LHCN-M2 (cell line): ENCODE results near the gene NAA60. TPM values are rescaled to one million over a fixed set of nuclear protein-coding genes. Genes with fewer than 3 reads are reported as not detected.

Source experiments
- DNase-seq: peaks from one replicate; pipeline ENCODE4 v3.0.0-alpha.2; 2012; ENCODE audit warnings: low read depth
- polyA plus RNA-seq: library from polyadenylated mRNA; unstranded; fragments of >200 nt; gene quantifications from one replicate; pipeline ENCODE4 v1.2.1, GENCODE V29; 2012; ENCODE audit warnings: missing spikeins
- total RNA-seq: library from RNA; depleted of rRNA; stranded (reverse); fragments of >200 nt; gene quantifications from 2 replicates; pipeline ENCODE4 v1.2.3, GENCODE V29; 2014; rRNA removed

The NAA60 gene
- 10.5 and 50.2 TPM in 2 replicates for total RNA-seq
- polyA plus RNA-seq: 31.4 TPM

DNA sequence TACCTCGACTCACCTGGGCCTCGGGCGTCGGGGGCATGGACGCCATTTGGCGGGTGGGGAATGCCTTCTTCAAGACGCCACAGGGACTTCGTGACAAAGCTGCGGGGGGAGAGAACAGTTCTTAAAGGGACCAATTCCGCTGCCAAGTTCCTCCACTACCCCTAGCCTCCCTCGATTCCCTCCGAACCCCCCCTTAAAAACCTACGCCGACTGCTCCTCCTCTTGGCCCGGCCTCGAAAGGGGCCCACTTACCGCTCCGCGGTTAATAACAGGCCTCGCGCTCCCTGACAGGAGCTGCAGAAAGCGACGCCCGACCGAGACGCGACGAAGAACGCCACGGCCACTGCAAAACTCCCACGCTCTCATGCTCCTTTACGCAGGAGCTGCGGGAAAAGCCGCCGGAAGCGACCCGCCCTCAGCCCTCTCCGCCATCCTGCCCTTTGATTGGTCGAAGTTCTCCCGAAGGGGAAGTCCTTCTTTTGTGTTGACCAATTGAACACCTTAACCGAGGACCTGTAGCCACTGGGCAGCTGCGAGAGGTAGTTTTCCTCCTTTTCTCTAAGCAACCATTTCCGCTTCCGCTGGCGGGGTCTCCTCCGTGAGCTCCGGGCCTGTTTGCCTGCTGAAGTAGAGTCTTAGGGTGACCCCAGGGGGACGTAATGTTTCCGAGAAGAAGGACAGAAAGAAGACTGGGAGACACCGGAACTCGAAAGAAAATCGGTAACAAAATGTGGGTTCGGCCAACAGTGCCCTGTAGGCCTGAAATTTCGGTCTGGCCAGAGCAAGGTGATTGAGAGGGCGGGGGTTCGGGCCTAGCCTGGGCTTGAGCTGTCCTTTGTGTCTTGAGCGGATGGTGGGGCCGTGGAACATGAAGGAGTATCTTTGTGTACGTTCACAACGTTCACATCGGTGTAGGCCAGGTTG, at the start of gene NAA60, which contains the start of gene ZNF597:
Gene NAA60, plus strand, starts transcription at position 573 of the 924 bp plus-strand sequence. CDS start 32,548 bp downstream, outside the sequence.
Gene ZNF597, minus strand, starts transcription at position 397 of the 924 bp plus-strand sequence. Its CDS starts 351 bp downstream, at position 46.
- DNase-seq: peak; percentile 91

DNA sequence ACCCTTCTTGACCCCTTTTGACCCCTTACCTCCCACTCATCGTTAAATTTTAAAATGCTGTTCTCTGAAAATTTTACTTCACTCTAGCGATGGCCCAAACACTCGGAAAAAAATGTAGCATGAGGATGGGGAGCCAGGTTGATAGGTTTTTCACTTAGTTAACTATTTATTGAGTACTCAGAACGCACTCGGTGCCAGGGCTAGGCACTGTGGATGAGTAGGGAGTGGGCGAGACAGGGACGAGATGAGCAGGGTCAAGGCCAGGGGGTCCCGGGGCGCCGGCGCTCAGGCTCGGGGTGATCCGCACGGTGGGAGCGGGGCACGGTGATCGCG, 43.1 kb upstream of the NAA60 start:
- DNase-seq: no peak

DNA sequence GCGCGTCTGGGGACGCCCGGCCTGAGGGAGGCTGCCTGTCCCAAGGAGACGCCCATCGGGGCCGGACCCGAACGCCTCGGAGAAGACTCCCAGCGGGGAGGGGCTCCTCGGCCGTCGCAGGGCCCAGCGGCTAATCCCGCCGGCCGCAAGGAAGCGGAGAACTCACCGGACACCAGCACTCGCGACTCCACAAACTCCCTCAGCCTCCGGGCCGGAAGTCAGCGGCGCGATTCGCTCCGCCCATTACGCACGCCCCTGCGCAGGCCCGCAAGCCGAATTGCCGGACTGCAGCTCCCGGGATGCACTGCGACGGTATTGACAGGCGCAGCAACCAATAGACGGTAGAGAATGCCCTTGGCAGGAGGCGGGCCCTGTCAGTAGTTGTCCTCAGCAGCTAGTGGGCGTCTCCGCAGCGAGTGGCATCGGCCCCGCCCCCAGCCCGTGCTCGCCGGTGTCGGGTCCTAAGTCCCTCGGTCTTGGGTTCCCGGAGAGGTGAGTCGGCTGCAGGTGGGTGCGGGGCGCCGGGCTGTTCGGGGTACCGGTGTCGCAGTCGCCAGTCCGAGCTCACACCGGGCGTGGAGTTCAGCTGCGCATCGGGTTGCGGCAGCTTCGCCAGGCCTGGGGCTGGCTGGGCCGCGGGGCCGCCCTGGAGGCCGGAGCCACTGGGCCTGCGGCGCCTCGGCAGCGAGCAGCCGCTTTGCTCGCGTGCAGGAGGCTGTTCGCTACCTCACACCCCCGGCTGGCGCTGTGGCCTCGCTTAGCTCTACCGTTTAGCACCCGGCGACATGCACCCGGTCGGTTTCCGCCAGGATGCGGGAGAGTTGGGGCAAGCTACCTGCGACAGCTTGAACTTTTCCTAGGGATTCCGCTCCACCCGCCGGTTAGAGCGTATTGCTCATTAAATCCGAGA, 42.4 kb upstream of the NAA60 start, which contains the start of the genes ZNF174 and ZSCAN32:
Gene ZNF174, plus strand, starts transcription at position 437 of the 910 bp plus-strand sequence. CDS start 790 bp downstream, outside the sequence.
Gene ZSCAN32, minus strand, starts transcription at position 226 of the 910 bp plus-strand sequence. CDS start 3,447 bp downstream, outside the sequence.
- peak; percentile 99 for DNase-seq

DNA sequence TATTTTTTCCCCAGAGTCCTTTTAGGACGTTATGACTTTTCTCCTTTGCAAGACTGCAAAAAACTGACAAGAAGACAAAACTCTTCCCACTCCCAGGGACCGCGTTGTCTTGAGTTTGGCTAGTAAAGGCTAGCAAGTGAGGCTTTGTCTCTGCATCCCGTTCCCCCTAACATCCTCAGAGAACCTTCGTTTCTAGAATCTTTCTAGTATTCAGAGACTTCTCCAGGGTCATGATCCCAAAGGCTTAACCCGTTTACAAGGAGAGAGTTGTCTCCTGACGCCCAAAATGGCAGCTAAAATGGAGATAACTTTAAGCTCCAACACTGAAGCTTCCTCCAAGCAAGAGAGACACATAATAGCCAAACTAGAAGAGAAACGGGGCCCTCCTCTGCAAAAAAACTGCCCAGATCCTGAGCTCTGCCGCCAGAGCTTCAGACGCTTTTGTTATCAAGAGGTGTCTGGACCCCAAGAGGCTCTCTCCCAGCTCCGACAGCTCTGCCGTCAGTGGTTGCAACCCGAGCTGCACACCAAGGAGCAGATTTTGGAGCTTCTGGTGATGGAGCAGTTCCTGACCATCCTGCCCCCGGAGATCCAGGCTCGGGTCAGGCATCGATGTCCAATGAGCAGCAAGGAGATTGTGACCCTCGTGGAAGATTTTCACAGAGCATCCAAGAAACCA, 41.6 kb upstream of the NAA60 start:
- peak; percentile 15 for DNase-seq

DNA sequence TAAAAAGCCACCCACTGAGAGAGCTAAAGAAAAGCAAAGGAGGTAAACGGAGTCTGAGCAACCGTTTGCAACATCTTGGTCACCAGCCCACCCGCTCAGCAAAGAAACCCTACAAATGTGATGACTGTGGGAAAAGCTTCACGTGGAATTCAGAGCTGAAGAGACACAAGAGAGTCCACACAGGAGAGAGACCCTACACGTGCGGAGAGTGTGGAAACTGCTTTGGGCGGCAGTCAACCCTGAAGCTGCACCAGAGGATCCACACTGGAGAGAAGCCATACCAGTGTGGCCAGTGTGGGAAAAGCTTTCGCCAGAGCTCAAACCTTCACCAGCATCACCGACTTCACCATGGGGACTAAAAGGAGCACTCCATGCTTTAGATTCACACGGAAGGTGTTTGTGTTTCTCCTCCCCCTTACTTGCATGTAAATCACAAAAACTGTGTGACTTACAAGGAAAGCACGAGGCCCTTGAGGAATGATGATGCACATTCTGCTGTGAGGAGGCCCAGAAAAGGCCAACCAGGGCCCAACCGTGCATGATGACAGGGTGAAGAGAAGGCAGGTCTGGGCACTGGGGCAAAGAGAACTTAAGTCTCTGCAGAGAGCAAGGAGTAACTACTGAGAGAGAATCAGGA, 34.8 kb upstream of the NAA60 start:
- no peak for DNase-seq

DNA sequence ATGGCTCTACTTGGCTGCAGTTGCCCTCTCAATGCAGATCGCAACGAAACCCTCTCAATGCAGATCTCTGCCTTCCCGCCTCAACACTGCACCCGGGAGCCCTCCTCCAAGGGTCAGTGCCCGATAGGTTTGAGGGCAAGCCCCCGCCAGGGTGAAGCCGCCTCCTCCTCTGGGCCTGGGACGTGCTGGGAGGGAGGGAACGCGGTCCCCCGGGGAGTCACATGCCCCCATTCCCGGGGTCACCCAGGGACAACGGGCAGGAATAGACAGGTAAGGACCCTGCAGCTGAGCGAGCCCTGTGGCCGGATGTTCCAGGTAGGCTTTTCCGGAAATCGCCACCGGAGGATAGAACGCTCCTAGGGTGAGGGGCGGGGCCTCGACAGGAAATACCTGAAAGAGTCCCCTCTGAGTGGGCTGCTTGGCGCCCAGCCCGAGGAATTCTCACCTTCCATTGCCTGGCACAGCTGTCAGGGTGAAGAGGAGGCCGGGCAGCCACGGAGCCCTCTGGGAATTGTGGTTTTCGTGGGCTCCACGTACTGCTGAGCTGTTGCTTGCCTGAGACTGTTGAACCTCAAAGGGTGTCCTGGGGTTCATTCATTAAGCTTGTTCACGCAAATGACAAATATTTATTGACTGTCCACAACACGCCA, 29.6 kb upstream of the NAA60 start:
- peak; percentile 36 for DNase-seq

DNA sequence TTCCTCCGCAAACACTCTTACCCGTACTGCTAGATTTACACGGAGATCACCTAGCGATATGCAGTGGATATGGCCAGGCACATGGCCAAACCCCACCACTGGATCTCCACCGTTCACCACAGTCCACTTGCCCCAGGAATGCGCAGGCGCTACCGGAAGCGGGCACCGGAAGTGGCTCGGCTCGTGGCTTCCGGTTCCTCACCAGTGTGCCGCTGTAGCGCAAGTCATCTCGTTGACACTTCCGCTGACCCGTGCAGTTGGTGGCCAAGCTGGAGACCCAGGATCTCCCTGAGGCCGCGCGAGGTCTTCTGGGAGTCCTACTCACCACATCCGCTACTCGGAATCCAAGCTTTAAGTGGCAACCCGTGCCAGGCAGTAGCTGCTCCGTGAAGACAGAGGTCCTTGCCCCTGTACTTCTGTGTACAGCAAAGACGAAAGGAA, 11.7 kb upstream of the NAA60 start:
- DNase-seq: no peak

DNA sequence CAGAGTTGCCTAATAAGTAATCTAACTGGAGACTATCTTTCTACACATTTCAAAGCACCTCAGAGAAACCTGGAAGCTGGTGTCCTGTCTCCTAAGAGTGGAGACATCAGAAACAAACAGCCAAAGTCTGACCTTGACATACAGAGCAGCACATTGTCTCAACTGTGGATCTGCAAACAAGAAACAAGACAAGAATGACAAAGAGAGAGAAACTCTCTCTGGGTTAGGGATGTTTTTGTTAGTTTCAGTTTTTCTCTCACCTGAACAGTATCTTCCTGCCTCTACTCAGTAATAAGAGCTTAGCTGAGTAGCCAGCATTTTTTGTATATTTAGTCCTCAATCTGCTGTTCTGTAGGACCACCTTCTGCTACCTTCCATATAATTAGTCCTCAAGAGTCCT, 9.1 kb upstream of the NAA60 start:
- no peak for DNase-seq

DNA sequence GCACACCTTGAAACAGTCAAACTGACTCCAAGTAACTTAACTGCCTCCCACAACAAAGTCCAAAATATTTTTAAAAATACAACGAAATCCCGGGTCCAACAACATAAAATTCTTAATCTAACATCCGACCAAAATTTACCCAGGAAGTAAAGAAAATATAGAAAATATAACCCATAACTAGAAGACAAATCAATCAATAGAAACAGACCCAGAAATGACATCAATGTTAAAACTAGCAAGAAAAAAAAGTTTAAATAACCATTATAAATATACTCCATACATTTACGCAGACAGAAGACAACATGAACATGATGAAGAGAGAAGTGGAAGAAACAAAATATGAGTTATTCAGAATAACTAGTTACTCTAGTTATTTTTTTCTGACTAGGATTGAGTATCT, 3.8 kb upstream of the NAA60 start:
- no peak for DNase-seq

DNA sequence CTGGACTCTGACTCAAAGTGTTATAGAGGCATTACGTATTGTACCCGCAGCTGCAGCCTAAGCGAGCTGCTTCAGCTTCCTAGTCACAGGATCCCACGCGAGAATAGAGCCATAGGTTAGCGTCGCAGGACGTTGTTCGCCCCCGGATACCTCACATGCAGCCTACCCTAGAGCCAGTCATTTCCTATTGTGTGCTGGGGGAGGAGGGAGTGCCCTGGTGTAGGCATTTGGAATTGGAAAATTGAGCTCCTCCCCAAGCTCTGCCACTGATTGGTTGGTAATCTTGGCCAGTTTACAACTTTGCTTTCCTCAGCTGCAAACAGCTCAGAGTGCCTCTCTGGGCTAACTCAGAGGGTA, 530 bp downstream of the NAA60 start:
- peak; percentile 64 for DNase-seq

DNA sequence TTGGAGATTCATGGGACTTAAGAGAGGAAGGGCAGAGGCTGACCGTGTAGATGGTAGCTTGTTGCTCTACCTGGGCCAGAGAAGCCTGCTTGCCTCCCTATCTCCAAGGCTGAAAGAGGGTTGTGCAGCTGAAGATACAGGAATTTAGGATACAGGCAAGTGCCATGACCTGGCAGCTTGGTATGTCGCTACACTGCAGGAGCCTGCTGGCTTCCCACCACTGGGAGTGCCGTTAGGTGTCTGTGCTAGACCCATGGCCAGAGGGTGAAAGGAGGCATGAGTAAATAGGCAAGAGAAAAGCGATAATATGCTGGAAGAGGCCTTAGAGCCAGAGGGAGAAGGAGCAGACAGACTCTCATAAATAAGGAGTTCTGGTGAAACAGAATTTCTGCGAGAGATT, 10.6 kb downstream of the NAA60 start:
- DNase-seq: no peak

DNA sequence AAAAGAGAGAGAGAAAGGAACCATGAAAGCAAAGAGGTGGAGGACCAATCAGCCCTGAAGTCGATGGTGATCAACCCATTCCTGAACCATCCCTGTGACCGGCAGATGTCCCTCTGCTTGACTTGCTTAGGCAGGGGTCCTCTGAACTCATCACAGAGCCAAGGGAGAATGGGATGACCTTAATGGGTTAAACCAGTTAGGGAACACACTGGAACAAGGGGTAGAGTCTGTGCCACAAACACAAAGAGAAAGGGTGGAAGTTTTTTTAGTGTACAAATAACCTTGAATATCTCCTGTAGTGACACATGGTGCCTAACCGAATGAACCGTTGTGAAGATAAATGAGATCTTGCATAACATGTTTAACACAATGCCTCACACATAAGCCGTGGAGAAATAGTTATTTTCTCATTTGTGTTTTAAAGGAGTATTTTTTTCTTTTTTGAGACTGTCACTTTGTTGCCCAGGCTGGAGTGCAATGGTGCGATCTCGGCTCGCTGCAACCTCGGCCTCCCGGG, 11.2 kb downstream of the NAA60 start:
- DNase-seq: no peak

DNA sequence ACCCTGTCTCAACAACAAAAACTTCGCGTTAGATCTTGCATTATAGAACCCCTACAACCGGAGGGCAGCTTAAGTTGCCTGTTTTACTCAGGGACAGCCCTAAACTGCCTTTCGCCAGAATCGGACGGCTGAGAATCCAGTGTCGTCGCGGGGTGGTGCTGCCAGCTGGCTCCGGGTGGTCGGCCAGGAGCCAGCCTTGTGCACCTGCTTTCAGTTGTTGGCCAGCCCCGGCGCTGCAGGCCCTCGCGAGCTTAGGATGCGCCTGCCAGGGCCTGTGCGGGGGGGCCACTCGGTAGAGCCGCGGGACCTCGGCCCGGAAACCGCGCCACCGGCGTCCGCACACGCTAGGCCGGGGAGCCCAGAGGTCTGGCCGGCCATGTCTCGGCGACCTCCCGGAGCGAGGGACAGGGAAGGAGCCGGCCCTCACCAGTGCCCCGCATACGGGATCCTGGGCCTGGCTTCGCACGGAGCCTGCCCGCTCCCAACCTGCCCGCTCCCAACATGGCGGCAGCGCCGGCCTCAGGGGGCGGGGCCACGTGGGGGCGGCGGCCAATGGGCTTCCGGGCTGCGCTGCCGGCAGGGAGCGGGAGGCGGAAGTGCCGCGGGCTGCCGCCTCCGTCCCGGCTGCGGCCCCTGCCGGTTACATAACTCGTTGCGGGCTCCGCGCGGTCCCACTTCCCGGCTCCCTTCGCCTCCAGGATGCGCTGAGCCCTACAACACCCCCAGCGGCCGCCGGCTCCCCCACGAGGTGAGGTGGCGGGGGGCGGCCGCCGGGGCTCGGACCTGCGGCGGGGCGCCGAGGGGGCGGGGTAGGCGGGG, 14.2 kb downstream of the NAA60 start:
- DNase-seq: peak; percentile 87

DNA sequence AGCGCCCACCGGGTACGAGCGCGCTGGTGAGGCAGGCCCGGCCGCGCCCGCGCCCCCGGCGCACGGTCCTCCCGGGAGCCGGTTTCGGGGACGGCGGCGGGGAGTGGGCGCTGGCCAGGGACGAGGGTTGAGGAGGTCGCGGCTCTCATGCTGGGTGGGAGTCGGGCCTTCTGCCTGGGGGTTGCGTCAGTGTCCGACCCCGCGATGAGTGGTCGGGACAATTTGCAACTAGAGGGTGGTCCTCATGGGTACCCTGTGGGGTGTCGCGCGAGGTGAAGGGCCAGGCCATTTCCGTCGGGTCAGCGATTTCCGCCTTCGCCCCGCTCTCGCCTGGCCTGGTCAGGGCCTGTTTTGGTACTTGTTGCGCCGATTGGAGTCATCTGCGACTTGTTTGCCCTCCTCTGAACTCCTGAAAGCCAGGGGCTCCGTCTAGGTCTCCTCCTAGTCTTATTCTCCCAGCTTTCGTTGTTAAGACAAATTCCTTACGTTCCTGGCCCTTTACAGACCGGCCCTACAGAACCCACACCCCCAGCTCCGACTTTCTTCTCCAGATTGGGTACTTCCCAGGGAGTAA, 14.9 kb downstream of the NAA60 start:
- DNase-seq: no peak

DNA sequence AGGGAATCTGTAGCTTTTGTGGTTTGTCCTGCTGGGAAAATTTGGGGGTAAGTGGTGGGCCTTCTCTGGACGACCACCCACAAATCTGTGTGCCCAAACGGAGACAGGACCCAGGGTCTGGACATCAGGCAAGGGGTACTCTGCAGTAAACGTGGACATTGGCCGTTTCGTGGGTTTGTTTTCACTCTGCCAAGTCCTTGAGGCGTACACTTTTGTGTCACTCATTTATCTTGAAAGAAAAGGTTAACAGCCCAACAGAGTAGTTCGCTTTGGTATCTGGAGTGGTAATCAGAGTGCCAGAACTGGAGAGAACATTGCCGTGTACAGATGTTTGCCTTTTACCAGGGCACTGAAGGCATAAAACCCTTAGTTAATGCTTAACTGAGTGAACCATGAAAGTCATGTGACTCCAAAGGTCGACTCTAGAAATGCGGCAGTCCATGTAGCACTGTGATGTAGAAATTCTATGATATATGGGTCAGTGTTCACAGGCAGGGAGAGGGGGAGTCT, 15.4 kb downstream of the NAA60 start:
- DNase-seq: no peak

DNA sequence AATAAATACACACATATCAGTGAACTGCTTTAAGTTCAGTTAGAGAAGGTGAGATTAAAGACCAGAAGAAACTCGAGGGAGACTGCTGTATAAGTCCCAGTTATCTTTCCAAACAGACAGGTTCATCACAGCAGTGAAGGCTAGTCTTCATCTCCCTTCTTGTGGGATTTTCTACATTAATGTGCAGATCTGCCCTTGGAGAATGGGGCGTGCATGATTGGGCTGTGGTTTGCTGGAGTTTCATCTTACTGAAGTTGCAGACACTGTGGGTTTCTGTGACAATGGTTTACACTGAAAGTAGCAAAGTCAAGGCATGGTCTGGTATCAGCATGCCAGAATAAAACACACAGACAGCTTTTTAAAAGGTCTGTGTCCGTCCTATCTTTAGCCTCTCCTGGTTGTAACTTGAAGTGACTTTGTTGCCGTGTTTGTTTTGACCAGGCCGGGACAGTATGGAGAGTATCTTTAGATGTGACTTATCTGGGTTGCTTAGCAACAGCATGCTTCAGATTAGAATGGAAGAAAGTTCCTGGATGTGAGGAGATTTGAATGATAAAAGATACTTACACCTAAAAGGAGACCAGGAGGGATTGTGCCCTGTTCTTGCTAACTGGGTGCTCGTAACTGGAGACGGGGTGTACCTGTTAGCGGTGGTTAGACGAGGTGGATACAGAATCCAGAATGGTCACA, 16.1 kb downstream of the NAA60 start:
- DNase-seq: no peak

DNA sequence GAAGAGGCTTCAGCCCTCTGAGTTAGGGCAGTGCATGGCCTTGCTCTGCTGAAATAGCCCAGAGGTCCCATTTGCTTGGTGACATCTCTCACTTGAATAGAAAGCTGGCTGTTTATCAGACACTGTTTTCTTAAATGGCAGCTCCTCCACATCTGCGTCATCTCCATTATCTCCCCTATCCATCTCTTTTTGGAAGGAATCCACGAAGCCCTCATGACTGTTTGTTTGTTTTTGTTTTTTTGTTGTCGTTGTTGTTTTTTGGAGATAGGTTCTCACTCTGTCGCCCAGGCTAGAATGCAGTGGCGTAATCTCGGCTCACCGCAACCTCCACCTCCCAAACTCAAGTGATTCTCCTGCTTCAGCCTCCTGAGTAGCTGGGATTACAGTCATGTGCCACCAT, 16.6 kb downstream of the NAA60 start:
- DNase-seq: no peak

DNA sequence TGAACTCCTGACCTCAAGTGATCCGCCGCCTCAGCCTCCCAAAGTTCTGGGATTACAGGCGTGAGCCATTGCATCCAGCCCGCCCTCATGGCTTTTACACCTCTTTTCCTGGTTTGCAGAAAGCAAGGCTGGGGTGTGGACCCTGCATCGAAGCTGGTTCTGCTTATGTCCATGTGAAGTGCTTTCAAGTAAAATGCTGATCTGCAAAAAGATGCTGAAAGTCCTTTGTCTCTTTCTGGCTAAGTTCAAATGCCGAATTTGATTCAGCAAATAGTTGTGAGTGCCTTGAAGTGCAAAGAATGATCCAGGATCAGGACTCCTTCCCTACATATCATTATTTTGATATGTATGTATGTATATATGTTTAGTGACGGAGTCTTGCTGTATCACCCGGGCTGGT, 17.1 kb downstream of the NAA60 start:
- no peak for DNase-seq
